Measurements from ENCODE around the gene PPL.

The PPL gene

DNA sequence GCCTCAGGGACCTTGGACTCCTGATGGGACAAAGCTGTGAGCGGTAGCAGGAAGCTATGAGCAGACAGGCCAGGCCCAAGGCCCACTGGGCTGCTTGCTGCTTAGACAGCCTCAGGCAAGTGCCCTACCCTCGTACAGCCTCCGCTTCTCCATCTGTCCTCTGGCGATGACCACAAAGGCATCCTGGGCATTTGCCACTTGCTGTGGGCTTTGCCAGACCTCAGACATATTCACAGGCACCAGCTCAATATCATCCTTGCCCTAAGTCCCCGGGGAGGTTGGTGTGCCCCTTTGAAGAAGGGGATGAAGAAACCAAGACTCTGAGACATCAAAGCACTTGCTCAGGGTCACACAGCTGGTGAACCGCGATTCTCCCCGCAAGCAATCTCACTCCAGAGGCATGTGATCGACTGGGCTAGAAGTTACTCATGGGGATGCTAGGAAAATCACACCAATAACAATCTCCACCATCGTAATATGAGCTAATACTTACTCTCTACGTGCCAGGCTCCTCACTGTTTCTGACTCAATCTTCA lies 21.7 kb downstream of the PPL start:
- Histone ChIP-seq H3K79me2 (peaks cover 4% of the 10 kb centered on the region), H3K9ac (no peak overlapping the region), H3K36me3 (ENCODE audit: control insufficient read depth, insufficient read depth, low read length) (no peaks in the 10 kb centered on the region), H2AFZ (no peak overlapping the region), H3K9me3 (ENCODE audit: control insufficient read depth, low read length) (no peaks in the 10 kb centered on the region), H3K27ac (no peak overlapping the region), H3K4me3 (ENCODE audit: low read depth, low read length) (no peak overlapping the region), H3K4me2 (ENCODE audit: low read length) (no peak overlapping the region), H3K4me1 (no peaks in the 10 kb centered on the region), H3K27me3 (ENCODE audit: control insufficient read depth, insufficient read depth, low read length) (no peaks in the 10 kb centered on the region)
- TF ChIP-seq, protein P1, sequence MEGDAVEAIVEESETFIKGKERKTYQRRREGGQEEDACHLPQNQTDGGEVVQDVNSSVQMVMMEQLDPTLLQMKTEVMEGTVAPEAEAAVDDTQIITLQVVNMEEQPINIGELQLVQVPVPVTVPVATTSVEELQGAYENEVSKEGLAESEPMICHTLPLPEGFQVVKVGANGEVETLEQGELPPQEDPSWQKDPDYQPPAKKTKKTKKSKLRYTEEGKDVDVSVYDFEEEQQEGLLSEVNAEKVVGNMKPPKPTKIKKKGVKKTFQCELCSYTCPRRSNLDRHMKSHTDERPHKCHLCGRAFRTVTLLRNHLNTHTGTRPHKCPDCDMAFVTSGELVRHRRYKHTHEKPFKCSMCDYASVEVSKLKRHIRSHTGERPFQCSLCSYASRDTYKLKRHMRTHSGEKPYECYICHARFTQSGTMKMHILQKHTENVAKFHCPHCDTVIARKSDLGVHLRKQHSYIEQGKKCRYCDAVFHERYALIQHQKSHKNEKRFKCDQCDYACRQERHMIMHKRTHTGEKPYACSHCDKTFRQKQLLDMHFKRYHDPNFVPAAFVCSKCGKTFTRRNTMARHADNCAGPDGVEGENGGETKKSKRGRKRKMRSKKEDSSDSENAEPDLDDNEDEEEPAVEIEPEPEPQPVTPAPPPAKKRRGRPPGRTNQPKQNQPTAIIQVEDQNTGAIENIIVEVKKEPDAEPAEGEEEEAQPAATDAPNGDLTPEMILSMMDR (IDR thresholded peaks at IDR 0.05), result no peak

GRCh38 chr16:4914528-4915225 lies 22.3 kb downstream of the PPL start:
- no peak overlapping the region for H3K4me3 ChIP-seq (ENCODE audit: low read depth, low read length)
- no peaks in the 10 kb centered on the region for H3K4me1 ChIP-seq
- no peak overlapping the region for H3K4me2 ChIP-seq (ENCODE audit: low read length)
- H3K36me3 ChIP-seq (ENCODE audit: control insufficient read depth, insufficient read depth, low read length), result no peaks in the 10 kb centered on the region
- no peak overlapping the region for H2AFZ ChIP-seq
- no peak overlapping the region for H3K9ac ChIP-seq
- TF ChIP-seq, protein P1 (IDR thresholded peaks at IDR 0.05), result no peak
- H3K27me3 ChIP-seq (ENCODE audit: control insufficient read depth, insufficient read depth, low read length), result no peaks in the 10 kb centered on the region
- H3K79me2 ChIP-seq, result peaks cover 4% of the 10 kb centered on the region
- no peak overlapping the region for H3K27ac ChIP-seq
- H3K9me3 ChIP-seq (ENCODE audit: control insufficient read depth, low read length), result no peaks in the 10 kb centered on the region

GRCh38 chr16:4913774-4914525 lies 23.0 kb downstream of the PPL start:
- H3K27me3 ChIP-seq (ENCODE audit: control insufficient read depth, insufficient read depth, low read length), result no peaks in the 10 kb centered on the region
- TF ChIP-seq, protein P1 (IDR thresholded peaks at IDR 0.05), result no peak

GRCh38 chr16:4913130-4913773 lies 23.7 kb downstream of the PPL start:
- TF ChIP-seq, protein P1 (IDR thresholded peaks at IDR 0.05), result no peak
- Histone ChIP-seq H3K9ac (no peak overlapping the region), H3K4me2 (ENCODE audit: low read length) (no peak overlapping the region), H3K4me3 (ENCODE audit: low read depth, low read length) (no peak overlapping the region), H3K27ac (no peak overlapping the region), H3K79me2 (peaks cover 4% of the 10 kb centered on the region), H3K36me3 (ENCODE audit: control insufficient read depth, insufficient read depth, low read length) (no peaks in the 10 kb centered on the region), H3K9me3 (ENCODE audit: control insufficient read depth, low read length) (no peaks in the 10 kb centered on the region), H3K4me1 (no peaks in the 10 kb centered on the region), H3K27me3 (ENCODE audit: control insufficient read depth, insufficient read depth, low read length) (no peaks in the 10 kb centered on the region), H2AFZ (no peak overlapping the region)

More at GRCh38 chr16:4913774-4914525, 23.0 kb downstream of the PPL start:
- Histone ChIP-seq H3K4me3 (ENCODE audit: low read depth, low read length) (no peak overlapping the region), H3K27ac (no peak overlapping the region), H3K36me3 (ENCODE audit: control insufficient read depth, insufficient read depth, low read length) (no peaks in the 10 kb centered on the region), H3K9me3 (ENCODE audit: control insufficient read depth, low read length) (no peaks in the 10 kb centered on the region), H3K4me1 (no peaks in the 10 kb centered on the region), H3K4me2 (ENCODE audit: low read length) (no peak overlapping the region), H3K79me2 (peaks cover 4% of the 10 kb centered on the region), H2AFZ (no peak overlapping the region), H3K9ac (no peak overlapping the region)
